Measurements from ENCODE around the gene ZCCHC17. TPM values are rescaled to one million over a fixed set of nuclear protein-coding genes. Genes with fewer than 3 reads are reported as not detected.

Gene ZCCHC17
- 31.3 and 34.0 TPM in 2 replicates for total RNA-seq
- long read RNA-seq, transcript ZCCHC17-201 (8 exons, 1,605 nt) = major isoform, 13 of 30 reads
- long read RNA-seq, transcript ZCCHC17-202 (8 exons, 1,730 nt) = minor isoform, 5 of 30 reads
- long read RNA-seq, partial matches to known transcripts = 2 of 30 reads
- long read RNA-seq, other reads (novel, unspliced or antisense) = 9 of 30 reads

DNA sequence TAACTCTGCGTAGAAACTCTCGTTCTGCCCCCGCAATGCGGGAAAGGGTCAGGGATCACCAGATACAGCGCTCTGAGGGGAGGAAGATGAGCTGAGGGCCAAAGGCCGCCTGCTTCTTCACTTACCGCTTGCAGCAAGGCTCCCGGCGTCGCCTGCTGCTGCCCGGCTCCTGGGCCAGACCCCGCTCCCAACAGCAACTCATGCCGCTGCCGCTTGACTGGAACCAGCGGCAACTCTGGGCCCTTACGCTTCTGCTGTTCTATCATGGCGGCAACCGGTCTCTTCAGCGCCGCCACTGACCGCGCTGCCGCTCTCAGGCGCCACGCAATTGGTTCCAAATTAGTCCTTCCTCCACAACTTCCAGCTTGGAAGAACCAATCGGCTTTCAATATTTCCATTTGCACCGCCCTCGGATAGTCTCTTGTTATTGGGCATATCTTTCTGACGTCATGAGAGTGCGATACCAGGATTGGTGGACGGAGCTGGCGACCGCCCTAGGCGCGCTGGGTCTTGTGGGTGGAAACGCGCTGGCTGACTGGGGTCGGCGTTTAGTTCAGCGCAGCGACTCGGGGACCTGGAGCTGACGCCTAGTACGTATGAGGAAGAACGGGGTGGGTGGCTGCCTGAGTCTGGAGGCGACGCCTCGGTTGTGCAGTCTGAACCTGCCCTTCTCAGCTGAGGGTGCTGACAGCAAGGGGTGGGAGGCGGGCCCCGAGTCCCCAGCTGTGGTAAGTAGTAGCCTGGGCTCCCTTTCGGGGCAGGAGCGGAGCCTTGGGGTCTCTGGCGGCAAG is at the start of gene ZCCHC17, which contains the start of gene SNRNP40:
Gene ZCCHC17, plus strand, starts transcription at position 547 of the 791 bp plus-strand sequence. CDS start 13,067 bp downstream, outside the sequence.
Gene SNRNP40, minus strand, starts transcription at position 303 of the 791 bp plus-strand sequence. Its CDS starts 37 bp downstream, at position 266.
- Mint-ChIP-seq H3K27me3 (no peaks in the 10 kb centered on the region), H3K27ac (no peak within 1 kb of the TSS), H3K4me3 (ENCODE audit: low read depth) (no peak within 1 kb of the TSS), H3K36me3 (ENCODE audit: insufficient read depth) (peaks cover 9% of the 10 kb centered on the region), H3K4me1 (ENCODE audit: low read depth) (peaks cover 16% of the 10 kb centered on the region), H3K9me3 (ENCODE audit: low read depth) (no peaks in the 10 kb centered on the region)
- TF ChIP-seq, protein P1, sequence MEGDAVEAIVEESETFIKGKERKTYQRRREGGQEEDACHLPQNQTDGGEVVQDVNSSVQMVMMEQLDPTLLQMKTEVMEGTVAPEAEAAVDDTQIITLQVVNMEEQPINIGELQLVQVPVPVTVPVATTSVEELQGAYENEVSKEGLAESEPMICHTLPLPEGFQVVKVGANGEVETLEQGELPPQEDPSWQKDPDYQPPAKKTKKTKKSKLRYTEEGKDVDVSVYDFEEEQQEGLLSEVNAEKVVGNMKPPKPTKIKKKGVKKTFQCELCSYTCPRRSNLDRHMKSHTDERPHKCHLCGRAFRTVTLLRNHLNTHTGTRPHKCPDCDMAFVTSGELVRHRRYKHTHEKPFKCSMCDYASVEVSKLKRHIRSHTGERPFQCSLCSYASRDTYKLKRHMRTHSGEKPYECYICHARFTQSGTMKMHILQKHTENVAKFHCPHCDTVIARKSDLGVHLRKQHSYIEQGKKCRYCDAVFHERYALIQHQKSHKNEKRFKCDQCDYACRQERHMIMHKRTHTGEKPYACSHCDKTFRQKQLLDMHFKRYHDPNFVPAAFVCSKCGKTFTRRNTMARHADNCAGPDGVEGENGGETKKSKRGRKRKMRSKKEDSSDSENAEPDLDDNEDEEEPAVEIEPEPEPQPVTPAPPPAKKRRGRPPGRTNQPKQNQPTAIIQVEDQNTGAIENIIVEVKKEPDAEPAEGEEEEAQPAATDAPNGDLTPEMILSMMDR (IDR thresholded peaks at IDR 0.05; ENCODE audit: unreplicated experiment) = no peak
- DNase-seq (ENCODE audit: low spot score, unreplicated experiment) = peak; percentile 86

DNA sequence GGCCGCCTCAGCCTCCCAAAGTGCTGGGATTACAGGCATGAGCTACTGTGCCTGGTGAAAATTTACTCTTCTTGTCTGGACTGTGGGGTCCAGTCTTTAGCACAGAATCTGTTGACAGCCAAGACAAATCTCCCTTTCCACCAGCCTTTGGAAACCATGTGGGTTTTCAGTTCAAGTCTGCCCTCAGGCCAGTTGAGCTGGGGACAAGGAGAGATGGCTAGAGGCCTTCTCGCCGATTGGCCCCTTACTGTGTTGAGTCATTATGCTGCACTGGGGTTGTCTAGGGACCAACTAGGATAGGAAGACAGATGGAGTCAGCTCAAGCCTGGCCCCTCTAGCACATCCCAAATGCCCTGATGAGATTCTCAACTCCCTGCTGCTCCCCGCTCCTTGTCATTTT is 48.6 kb upstream of the ZCCHC17 start:
- Mint-ChIP-seq H3K4me3 (ENCODE audit: low read depth) (no peak overlapping the region), H3K9me3 (ENCODE audit: low read depth) (no peaks in the 10 kb centered on the region), H3K4me1 (ENCODE audit: low read depth) (no peaks in the 10 kb centered on the region), H3K36me3 (ENCODE audit: insufficient read depth) (no peaks in the 10 kb centered on the region), H3K27me3 (peaks cover 5% of the 10 kb centered on the region), H3K27ac (no peak overlapping the region)
- TF ChIP-seq, protein P1 (IDR thresholded peaks at IDR 0.05; ENCODE audit: unreplicated experiment) = no peak
- DNase-seq (ENCODE audit: low spot score, unreplicated experiment) = no peak

GRCh38 chr1:31249854-31250253 is 47.0 kb upstream of the ZCCHC17 start:
- Mint-ChIP-seq H3K4me1 (ENCODE audit: low read depth) (no peaks in the 10 kb centered on the region), H3K27me3 (no peaks in the 10 kb centered on the region), H3K4me3 (ENCODE audit: low read depth) (no peak overlapping the region), H3K36me3 (ENCODE audit: insufficient read depth) (no peaks in the 10 kb centered on the region), H3K9me3 (ENCODE audit: low read depth) (no peaks in the 10 kb centered on the region), H3K27ac (no peak overlapping the region)
- TF ChIP-seq, protein P1 (IDR thresholded peaks at IDR 0.05; ENCODE audit: unreplicated experiment) = no peak
- no peak for DNase-seq (ENCODE audit: low spot score, unreplicated experiment)

GRCh38 chr1:31257213-31257612 is 39.6 kb upstream of the ZCCHC17 start:
- H3K36me3 Mint-ChIP-seq (ENCODE audit: insufficient read depth) = peaks cover 15% of the 10 kb centered on the region
- H3K4me3 Mint-ChIP-seq (ENCODE audit: low read depth) = no peak overlapping the region
- no peaks in the 10 kb centered on the region for H3K4me1 Mint-ChIP-seq (ENCODE audit: low read depth)
- DNase-seq (ENCODE audit: low spot score, unreplicated experiment) = no peak
- TF ChIP-seq, protein P1 (IDR thresholded peaks at IDR 0.05; ENCODE audit: unreplicated experiment) = no peak
- H3K9me3 Mint-ChIP-seq (ENCODE audit: low read depth) = no peaks in the 10 kb centered on the region
- no peaks in the 10 kb centered on the region for H3K27me3 Mint-ChIP-seq
- peak overlapping the region; percentile 84 for H3K27ac Mint-ChIP-seq

DNA sequence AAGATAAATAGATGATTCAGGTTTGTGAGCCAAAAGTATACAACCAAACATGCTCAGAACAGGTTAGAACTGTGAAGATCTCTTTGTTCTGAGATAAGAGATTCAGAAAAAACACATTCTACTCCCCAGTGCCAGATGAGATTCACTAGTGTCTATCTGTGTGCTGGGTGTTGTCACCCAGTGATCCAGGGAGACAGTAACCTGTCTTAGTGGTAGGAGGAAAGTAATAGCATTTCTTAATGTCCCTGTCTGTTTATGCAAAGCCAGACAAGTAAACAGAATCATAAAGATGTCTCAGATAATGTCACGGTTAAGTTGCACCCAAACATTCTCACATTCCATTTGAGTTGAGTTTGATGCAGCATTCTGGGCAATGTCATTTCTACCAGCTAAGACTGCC is 38.3 kb upstream of the ZCCHC17 start:
- H3K27me3 Mint-ChIP-seq = no peaks in the 10 kb centered on the region
- H3K4me3 Mint-ChIP-seq (ENCODE audit: low read depth) = no peak overlapping the region
- no peaks in the 10 kb centered on the region for H3K9me3 Mint-ChIP-seq (ENCODE audit: low read depth)
- no peaks in the 10 kb centered on the region for H3K4me1 Mint-ChIP-seq (ENCODE audit: low read depth)
- TF ChIP-seq, protein P1 (IDR thresholded peaks at IDR 0.05; ENCODE audit: unreplicated experiment) = no peak
- H3K27ac Mint-ChIP-seq = no peak overlapping the region
- DNase-seq (ENCODE audit: low spot score, unreplicated experiment) = no peak
- peaks cover 15% of the 10 kb centered on the region for H3K36me3 Mint-ChIP-seq (ENCODE audit: insufficient read depth)

Data from progenitor cell of endocrine pancreas (in vitro differentiated cells).